Urothelium cell line (cell line): ENCODE results near the gene XRCC3.

Source experiments
- DNase-seq: peaks from one replicate; pipeline ENCODE4 v3.0.0; 2011; ENCODE audit warnings: low spot score, mixed read lengths
- FAIRE-seq: peaks from 2 replicates; lab custom pipeline; 2011; peaks lifted over from hg19 to GRCh38; lab: Jason Lieb, UNC

Gene XRCC3

DNA sequence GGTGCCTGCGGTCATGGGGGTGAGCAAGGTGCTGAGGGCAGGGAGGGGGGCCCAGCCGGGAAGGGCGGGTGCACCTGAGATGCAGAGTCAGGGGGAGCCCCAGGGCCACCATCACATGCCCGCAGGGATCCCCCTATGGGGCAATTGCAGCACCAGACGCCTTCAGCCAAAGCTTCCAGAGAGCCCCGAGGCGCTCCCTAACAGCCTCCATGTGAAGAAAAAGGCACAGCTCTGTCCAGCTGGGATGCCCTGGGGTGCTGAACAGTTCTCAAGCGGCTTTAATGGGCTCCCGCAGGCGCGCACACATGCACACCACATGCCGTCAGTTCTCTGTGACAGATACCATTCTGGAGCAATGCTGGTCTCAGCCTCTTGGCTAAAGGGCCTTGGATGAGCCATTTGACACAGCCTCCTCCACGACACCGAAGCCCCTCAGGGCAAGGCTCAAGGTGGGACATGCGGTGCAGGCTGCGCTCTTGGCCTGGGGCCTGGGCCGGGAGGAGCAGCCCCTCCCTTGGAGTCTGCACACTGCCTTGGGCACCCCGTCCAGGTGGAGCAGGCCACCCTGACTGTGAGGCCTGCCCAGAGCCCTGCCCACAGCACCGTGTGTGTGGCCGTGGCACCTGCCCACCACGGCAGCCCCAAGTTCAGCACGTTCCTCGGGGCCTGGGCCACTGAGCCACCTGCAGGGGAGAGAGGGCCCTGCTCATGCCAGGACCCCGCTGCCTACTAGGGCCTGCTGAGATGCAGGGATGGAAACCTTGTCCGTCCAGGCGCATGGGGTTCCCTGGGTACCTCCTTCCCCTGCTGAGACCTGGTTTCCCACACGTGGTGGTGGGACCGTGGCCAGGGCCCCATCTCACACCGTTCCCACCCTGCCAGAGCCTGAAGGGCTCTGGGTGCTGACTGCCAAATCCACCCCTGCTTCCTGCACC lies 7.7 kb downstream of the XRCC3 start:
- no peak for FAIRE-seq
- no peak for DNase-seq

DNA sequence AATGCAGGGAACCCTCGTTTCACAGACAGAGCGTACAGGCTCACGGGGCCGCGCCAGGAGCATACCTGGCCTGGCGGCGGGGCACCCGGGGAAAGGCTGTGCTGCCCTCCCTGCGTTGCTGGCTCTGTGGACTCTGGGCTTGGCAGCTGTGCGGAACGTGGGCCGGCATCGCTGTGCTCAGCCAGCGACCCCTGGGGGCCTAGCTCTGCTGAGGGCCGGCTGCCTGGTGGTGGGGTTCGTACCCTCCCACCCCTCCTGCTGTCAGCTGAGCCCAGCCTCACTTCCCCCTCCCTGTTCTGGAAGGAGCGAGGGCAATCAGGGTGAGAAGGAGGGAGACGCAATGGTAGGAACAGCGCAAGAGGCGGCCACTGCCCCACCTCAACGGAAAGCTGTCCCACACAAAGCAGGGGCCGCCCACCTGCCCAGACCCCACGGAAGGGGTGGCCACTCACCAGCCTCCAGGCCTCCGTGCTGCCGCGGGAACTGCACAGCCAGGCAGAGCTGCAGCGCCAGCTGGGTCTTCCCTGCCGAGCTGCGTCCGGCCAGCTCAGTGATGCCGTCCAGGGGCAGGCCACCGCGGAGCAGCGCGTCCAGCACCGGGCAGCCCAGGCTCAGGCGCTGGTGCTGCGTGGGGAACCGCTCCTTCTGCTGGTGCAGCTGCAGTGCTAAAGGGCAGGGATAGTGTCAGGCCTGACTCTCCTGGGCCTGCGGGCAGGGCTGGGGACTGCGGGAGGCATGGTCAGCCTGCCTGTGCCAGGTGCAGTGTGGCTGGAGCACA lies 8.5 kb downstream of the XRCC3 start:
- FAIRE-seq (no peak), DNase-seq (no peak)

DNA sequence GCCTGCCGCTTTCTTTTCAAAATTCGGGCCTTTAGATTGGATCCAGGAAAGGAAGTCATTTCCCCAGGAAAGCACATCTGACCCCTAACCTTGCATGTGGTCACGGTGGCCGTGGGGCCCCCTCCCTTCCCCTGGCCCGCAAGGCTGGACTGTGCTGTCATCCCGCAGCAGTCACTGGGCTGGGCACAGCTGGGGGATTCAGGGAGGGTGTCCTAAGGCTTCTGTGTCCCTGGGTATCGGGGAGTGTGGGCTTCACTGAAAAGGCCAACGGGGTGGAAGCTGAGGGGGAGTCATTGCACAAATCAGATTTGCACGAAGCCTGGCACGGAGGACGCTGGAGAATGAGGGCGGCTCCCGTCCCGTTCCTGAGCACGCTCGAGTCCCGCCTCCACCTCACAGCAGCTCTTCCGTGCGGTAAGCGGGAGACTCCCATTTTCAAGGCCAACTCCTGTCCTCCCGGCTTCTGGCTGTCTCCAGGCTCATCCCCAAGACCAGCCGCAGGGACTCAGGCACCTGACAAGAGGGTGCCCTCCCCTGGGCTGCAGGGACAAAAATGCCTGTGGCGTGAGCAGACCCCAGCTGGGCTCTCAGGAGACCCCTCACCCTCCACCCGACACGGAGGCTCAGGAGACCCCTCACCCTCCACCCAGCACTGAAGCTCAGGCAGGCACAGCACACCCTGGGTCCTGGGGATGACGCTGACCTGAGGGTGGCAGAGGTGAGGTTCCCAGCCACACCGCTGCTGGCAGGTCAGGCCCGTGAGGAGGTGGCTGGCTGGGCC lies 9.6 kb downstream of the XRCC3 start:
- FAIRE-seq: no peak
- DNase-seq: no peak

DNA sequence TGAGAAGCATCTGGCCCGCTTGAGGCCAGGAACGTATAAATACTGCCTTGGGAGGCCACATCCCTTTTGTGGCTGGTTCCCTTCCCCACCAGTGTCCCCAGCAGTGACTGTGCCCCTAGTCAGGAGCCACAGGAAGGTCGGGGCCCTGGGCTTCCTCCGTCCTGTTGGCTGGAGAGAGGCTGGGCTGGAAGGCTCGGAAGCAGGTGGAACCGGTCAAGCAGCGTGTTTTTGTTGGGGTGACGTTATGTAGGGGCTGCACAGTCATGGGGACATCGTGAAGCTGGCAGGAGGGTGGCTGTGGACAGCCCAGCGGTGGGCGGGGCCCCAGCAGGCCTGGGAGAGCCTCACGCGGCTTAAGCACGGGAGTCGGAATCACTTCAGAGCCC lies 10.1 kb downstream of the XRCC3 start:
- DNase-seq (no peak), FAIRE-seq (no peak)

DNA sequence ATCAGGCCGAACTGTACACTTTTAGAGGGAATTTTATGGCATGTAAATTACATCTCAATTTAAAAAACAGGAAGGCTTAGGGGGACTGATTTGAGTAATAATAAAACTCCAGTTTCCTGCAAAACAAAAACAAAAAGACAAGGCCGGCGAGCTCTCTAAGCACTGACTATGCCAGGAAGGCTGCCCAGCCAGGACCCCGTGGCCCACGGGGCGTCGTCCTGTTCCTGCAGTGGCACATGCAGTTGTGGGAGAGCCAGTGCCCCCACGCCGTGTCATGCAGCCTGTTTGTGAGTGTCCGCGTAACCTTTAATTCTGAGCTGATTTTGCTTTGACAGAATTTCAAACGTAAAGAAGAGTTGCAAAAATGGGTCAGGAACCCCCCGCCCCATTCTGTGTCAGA lies 10.5 kb downstream of the XRCC3 start:
- DNase-seq (no peak), FAIRE-seq (no peak)

GRCh38 chr14:103703433-103704385 lies 11.5 kb downstream of the XRCC3 start:
- FAIRE-seq: no peak
- DNase-seq: no peak

DNA sequence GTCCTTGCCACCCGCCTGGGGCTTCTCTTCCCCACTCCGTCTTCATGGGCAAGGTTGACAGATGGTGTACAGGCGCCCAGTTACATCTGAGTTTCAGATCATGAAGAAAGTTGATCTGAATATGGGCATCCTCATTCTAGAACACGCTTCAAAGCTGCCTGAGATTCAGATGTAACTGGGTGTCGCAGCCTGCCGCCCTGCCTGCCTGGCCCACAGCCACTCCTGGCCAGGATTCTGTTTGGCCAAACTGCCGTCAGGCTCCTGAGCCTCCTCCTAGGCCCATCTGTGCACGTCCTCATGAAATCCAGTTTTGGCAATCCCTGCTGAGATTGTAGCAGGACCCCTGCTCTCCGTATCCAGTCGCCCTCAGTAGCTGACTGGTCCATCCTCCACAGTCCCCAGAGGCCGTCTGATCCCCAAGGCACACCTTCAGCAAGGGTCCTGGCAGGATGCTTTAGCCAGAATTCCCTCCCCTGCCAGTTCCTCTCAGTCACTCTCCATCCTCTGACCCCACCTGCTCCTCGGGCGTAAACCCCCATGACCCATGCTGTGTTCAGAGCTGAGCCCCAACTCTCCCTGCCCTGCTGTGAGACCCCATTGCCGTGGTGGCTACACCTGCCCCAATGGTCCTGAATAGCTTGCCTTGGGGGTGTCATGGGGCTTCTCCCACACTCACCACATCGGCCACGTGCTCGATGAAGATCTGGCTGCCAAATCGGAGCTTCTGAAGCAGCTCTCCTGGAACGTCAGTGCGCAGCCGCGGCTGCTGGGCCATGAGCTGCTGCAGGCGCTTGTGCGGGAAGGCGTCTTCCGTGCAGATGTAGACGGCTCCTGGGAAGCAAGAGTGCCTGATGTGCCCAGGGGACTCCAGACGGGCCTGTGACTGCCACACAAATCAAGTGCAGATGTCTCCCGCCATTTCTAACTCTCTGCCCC lies 12.5 kb downstream of the XRCC3 start:
- no peak for FAIRE-seq

DNA sequence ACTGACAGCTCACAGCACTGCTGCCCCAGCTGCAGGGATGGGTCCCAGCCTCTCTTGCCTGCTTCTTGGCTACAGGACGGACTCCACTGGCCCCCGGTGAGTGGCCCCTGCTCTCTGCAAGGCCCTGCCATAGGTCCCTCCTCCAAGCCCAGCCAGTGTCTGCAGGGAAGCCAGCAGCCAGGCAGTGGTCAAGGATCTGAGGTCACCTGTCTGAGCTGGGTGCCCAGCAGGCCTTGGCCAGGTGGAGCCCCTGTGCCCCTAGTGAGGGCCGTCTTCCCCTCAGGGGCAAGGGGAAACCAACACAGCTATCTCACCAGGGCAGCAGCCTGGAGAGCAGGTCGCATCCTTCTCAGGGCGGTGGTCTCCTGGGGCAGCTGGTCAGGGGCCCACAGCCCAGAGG lies 13.2 kb downstream of the XRCC3 start:
- FAIRE-seq: no peak
- DNase-seq: no peak

More for the DNA sequence above, 12.5 kb downstream of the XRCC3 start:
- DNase-seq: no peak

- no peak for DNase-seq
- FAIRE-seq: no peak
These were observed 14.3 kb downstream of the XRCC3 start for GRCh38 chr14:103700753-103701490.

GRCh38 chr14:103699901-103700752 lies 15.1 kb downstream of the XRCC3 start:
- FAIRE-seq (no peak), DNase-seq (no peak)

- no peak for DNase-seq
- no peak for FAIRE-seq
These were observed 16.0 kb downstream of the XRCC3 start for GRCh38 chr14:103699261-103699661.

DNA sequence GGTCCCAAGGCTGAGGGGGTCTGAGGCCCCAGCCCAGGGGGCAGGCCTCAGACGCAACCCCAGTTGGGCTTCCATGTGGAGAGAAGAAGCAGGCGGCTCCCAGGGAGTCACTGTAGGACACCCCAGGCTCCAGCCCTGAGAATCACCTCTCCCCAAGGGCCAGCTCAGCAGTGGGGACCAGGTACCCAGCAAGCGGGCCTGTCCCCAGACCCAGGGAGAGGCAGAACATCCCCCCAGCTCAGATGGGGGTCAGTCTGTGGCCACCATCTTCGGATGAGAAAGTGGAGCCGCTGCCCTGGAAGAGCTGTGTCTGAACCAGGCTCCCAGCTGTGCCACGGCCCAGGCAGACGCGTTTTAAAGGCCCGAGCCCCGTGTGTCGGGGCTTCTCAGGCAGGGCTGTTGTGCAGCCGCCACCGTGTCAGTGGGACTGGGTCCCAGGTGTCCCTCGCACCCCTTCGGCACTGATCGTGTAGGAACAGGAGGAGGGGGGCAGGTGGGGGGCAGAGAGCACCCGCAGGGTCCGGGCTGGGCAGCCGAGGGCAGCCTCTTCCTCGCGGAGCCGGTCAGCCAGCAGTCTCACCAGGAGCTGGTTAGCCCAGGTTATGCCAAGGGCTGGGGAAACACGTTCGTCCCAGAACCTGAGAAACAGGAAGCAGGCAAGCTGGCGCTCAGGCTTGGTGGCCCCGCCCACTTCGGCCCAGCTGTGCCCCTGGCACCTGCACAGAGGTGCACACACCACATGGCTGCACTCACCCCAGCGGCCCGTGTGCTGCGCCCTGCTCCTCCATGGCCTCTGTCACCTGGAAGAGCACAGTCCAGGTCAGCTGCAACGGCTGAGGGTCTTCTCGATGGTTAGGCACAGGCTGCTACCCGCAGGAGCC lies 16.6 kb downstream of the XRCC3 start:
- DNase-seq: no peak
- no peak for FAIRE-seq

GRCh38 chr14:103697603-103698379 lies 17.5 kb downstream of the XRCC3 start:
- FAIRE-seq (no peak), DNase-seq (no peak)

DNA sequence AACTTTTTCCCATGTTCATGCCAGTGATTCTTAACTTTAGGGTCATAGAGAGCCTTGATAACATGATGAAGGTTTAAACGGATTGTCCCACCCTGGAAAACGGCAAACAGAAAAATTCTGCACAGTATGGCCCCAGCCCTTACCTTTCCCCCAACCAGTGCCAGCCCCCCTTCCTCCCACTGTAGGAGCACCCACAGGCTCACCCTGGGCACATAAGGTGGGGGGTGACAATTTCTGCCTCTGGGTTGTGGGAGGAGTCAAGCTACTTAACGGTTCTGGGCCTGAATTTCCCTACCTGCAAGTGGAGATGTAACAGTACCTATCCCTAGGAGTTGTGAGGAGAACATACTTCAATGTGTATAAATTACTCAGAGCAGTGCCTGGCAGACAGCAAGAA lies 18.0 kb downstream of the XRCC3 start:
- no peak for FAIRE-seq
- DNase-seq: no peak

GRCh38 chr14:103696466-103697071 lies 18.7 kb downstream of the XRCC3 start:
- DNase-seq: no peak
- no peak for FAIRE-seq
